ENCODE data around the gene RAX2.

Gene RAX2

DNA sequence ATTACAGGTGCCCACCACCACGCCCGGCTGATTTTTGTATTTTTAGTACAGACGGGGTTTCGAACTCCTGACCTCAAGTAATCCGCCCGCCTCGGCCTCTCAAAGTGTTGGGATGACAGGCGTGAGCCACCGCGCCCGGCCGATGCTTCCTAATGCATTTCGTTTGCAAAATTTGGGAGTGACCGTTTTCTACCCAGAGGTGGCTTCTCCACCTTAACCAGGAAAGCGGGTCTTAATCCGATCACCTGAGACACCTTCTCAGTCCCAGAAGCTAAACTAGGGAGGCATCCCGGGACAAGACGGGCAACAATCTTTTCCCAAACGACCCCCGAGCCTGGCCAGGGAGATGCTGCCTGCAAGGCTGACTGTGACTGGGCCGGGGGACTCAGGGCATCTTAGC lies 29.0 kb upstream of the RAX2 start:
- DNase-seq = no peak

DNA sequence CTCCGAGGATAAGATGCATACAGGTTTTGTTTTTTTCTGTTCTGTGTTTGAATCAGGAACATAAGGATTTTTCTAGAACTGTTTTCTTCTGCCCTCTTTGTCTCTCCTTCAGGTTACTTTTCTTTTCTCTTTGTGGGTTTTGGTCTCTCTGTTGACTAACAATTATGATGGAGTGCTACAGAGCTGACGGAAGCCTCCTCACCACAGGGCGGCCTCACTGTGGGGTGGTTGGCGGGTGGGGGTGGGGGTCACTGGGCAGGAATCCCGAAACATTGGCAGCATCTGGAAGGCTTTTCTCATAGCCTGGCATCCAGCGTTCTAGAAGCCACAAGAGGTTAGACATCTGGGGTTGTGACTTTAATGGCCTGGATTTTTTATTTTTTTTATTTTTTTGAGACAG lies 26.1 kb upstream of the RAX2 start:
- DNase-seq = no peak

DNA sequence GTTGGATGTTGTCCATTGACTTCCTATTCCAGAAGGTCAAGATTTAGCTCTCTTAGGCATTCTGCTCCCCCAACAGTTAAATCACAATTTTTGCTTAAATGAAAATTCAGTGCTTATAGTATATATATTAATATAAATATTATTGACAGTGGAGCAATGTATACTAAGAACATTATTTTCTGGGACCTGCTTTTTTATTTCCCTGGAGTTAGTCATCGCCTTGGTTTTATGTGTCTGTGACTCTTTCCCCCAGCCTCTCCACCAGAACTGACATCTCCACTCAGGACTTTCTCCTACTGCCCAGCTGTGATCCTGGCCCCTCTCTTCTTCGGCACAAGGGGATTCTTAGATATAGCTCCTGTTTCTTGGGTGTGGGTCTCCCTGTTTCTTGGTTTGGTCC lies 24.3 kb upstream of the RAX2 start:
- no peak for DNase-seq

DNA sequence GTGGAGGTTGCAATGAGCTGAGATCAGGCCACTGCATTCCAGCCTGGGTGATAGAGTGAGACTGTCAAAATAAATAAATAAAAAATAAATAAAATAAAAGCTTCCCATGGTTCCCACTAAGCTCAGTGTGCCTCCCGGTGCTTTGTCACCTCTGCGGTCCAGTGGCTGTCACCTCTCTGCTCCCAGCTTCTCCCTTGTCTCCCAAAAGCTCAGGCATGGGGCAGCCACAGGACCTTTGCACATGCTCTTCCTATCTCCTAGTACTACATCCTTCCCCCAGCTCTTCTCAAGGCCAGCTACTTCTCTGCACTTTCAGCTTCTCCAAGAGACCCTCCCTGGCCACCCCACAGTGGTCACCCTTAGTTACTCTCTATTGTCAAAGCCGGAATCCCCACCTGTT lies 21.8 kb upstream of the RAX2 start:
- DNase-seq = no peak

DNA sequence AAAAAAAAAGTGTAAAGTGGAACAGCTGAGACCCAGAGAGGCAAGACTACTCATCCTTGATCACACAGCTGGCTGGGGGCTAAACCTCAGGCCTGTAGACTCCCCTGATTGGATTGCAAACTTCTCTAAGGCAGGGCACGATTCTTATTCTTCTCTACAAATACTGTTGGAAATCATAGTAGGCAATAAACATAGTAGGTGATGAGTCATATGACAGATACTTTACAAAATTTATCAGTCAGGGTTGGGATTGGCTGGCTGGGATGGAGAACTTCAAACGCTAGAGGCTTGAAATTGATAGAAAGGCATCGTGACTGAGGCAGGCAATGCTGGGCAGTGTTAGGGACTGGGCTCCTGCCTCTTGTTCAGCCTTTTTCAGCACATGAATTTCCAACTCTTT lies 20.1 kb upstream of the RAX2 start:
- DNase-seq = no peak

DNA sequence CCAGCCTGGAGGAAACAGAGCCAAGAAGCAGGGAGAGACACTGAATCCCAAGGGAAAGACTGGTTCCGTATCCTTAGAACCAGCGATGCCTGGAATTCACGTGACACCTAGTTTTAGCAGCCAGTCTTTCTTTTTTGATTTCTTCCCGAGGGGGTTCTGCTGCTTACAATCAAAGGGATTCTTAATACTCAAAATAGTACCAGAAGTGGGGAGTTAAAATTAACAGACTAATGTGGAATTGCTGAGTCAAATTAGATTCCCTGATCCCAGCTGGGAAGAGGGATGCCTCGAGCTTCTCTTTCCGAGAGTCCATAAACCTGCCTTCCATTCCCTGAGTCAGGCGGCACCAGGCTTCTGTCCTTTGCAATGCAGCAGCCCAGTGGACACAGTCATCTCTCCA lies 18.9 kb upstream of the RAX2 start:
- no peak for DNase-seq

DNA sequence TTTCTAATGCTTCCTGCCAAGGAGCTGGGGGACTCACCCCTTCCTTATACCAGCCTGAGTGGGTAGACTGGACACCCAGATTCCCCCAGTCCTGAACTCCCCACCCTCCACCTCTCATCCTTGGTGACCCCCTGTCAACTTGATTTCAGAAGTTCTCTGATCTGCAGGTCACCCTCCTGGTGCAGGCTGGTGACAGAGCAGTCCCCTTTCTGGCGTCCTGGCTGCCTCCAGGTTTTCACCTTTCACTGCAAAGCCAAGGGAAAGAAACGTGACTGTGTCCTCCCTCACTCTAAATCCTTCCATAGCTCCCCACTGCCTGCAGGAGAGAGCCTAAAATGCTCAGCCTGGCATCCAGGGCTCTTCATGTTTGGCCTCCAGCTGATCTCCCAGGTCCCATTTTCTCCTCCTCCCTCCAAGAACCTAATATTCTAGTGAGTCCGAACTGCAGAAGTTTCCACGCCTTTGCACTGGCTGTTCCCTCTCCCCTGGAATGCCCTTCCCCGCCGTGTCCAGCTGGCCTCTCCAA lies 18.2 kb upstream of the RAX2 start:
- no peak for DNase-seq

DNA sequence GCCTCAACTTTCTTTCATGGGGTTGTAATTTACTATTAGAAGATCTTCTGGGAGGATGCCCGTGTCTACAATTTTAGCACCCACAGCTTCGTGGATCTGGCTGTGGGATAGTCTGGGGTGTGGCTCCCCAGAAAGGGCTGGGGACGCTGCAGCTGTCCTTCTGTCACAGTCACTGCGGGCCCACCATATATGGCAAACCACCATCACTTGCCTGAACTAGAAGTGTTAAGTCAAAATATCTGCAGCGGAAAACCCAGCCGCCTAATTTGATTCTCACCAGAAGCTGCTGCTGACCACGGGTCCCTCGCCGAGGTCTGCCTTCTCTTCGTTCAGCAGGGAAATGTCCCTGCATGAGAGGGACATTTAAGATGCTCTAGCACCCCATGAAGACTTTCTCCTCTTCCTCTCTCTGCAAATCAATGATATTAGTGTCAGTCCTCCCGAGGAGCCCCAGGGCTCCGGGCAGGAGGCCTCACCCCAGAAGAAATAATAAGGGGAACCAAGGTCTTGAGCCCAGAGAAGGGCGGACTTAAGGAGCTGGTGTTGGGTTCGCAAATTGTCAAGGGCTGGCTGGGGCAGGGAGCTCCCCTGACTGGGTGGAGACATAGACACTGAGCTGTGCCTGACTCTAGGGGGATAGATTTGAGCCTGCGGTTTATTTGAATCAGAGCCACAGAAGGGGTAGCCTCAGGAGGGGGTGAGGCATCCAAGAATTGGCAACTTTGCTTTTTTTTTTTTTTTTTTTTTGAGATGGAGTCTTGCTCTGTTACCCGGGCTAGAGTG lies 17.2 kb upstream of the RAX2 start:
- DNase-seq = no peak

DNA sequence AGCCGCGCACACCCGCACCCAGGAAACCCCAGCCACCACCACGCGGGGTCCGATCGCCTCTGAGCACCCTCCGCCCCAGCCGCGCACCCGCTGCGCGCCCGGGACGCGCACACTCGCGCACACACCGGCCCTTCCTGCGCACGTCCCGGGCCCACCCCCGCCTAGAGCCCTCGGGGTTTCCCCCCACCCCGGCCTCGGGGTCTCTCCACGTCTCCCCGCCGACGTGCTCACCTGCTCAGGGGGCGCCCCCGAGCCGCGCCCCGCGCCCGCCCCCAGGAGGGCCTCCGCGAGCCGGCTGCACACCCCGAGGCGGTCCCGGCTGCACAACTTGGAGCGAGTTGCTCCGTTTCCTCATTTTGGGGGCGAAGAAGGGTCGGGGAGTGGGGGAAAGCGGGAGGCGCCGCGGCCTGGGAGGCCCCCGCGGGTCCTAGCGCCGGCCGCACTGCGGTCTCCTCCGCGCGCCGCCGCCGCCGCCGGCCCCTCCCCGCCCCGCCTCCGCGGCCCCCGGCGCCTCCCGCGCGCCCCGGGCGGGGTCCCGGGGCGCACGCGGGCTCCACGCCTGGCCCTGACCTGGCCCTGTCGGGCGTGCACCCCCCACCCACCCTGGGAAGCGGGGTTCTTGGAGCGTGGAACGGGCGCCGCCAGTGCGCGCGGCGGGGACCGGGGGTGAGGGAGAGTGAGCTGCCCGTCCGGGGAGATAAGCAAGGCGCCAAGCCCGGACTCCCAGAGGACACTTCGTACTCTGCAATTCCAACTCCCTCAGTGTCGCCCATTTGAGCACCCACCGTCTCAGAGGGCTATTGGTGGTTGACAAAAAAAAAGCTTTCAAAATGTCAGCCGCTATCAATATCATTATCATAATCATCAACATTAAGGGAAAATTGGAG lies 14.2 kb upstream of the RAX2 start, which contains the start of gene MATK:
Gene MATK, minus strand, starts transcription at position 444 of the 887 bp plus-strand sequence. CDS start 1,246 bp downstream, outside the sequence.
- no peak for DNase-seq

DNA sequence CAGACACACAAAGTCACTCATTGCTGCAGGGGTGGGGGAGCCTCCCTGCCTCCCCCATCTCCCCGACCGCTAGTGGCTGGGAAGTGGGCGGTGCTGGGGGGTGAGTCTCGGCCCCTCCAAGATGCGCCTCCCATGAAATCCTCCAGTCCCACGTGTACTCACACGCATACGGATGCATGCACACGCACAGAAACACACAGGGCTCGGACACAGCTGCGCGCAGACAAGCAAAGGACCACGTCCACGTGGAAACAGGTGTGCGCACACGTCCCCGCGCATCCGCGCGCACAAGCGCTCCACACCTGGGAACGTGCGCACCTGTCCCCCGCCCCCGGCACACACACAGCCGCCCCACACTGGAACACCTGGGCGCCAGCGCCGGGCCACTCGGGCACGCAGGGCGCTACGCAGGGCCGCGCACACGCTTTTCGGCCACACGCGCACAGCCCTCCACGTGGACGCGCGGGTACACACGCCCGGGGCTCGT lies 13.5 kb upstream of the RAX2 start:
- DNase-seq = no peak

DNA sequence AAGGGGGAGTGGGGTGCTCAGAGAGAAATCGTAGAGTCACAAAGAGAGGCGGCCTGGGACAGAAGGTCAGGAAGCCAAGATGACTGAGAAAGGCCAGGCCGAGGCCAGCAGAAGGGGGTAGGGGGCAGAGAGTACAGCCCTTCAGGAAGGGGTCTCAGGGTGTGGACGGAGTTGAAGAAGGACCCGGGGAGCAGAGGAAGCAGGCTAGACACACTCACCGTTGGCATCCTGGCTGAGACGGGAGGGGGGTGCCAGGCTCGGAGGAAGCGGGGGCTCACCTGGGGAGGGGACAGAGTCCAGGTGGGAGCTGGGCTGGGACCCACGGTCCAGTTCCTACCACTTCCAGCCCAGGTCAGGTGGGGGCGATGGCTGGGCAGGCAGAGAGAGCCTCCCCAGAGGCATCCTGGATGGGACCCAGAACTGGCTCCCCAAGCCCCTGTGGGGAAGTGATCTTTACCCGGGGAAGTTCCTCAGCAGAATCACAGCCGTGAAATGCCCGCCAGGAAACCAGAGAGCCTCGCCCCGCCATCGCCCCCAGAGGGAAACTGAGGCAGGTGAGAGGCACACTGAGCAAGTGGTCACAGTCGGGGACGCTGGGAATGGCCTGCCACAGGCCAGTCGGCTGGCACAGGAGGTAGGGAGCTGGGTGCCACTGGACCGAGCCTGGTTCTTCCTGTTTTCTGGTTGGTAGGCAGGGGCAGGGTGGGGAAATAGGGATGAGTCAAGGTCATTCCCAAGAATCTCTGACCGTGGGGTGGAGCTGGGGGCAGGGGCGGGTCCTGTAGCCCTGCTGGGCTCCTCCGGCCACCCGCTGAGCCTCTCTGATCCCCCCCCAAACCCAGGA lies 12.8 kb upstream of the RAX2 start:
- DNase-seq = no peak

DNA sequence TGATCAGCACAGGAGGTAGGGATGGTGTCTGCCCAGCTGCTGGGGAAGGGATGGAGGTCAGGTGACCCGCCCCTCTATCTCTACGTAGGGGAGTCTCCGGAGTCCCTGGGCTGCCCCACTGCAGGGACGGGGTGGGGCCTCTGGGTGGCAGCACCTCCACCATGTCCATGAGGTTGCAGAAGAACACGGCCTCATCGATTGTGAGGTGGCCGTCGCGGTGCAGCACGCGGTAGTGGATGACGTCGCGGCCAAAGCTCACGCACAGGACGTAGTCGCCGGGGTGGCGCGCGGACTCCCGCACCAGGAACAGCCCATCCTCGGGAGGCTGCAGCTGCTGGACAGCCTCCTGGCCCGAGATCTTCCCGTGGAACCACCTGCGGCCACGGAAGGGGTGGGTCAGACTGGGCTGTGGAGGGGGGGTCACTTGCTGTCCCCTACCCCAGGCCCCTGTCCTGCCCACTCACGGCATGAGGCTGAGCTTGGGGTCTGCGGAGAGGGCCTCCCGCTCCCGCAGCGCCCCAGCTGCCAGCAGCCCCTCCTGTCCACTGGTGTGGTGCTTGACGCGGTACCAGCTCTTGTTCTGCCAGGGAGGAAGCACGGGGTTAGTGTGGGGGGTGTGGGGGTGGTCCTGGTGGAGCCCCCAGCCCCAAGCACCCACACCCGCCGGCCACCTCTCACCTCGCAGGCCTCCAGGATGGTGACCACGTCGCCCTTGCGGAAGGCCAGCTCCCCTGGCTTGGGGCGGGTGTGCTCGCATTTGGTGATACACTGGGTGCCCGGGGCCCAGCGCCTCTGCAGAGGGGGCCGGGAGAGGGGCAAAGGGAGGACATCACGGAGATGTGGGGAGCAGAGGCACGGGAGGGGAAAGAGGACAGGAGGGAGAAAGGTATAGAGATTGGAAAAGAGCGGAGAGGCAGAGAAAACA lies 11.9 kb upstream of the RAX2 start:
- DNase-seq = no peak

DNA sequence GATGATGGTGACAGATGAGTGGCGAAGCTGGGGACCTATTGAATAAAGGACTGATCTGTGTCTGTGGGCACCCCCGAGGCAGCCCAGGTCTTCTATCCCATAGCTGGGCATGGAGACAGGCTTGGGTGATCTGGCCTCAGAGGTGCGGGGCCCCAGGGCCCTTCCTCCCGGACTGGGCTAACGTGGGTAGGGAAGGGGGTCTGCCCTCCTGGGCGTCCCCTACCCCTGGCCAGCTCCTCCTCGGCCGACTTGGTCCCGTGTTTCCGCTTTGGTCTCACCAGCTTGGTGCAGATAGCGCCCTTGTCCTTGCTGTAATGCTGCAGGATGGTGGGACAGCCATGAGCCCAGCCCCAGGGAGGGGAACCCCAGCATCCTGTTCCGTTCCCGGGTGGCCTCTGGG lies 10.9 kb upstream of the RAX2 start:
- DNase-seq = no peak

DNA sequence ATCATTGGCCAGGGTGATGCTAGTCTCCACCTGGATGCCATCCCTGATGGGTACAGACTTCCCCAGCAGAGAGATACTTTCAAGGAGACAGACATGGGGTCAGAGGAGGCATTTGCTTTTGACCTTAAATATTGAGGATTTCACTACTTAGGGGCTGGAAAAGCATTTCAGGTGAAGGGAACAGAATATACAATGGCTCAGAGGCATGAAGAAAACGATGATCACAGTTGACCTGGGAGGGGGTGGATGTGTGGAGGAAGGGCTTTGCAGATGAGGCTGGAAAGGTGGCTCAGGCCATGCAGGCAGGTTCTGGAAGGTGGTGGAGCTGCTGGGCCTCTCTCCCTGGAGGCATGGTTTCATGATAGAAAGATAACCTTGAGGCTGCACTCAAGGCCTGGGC lies 10.3 kb upstream of the RAX2 start:
- no peak for DNase-seq

DNA sequence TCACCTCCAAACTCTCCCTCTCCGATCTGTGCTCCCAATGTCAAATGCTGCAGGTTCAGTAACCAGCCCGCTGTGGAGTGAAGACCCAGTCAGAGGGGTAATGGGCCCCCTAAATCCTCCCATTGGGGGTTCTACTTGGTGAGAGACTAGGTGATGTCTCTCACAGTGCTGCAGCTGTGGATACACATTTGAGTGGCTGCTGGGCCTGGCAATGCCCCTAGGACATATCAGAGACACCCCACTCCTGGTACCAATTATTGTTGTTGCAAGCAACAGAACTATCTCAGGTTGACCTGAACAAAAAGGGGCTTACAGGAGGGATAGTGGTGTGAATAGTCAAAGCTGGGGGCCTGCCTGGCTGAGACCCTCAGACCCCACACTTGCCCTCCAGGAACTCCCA lies 9.6 kb upstream of the RAX2 start:
- no peak for DNase-seq

DNA sequence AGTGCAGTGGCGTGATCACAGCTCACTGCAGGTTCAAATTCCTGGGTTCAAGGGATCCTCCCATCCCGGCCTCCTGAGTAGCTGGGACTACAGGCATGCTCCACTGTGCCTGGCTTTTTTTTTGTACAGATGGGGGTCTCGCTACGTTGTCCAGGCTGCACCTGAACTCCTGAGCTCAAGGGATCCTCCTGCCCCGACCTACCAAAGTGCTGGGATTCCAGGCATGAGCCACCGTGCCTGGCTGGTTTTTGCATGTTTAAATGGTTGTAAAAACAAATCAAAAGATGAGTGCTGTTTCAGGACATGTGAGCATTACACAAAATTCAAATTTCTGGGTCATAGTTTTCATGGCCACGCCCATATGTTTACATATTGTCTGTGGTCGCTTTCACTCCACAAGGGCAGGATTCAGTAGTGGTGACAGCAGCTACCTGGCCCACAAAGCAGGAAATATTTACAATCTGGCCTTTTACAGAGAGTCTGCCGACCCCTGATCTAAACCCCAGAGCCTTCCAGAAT lies 8.8 kb upstream of the RAX2 start:
- DNase-seq = no peak

DNA sequence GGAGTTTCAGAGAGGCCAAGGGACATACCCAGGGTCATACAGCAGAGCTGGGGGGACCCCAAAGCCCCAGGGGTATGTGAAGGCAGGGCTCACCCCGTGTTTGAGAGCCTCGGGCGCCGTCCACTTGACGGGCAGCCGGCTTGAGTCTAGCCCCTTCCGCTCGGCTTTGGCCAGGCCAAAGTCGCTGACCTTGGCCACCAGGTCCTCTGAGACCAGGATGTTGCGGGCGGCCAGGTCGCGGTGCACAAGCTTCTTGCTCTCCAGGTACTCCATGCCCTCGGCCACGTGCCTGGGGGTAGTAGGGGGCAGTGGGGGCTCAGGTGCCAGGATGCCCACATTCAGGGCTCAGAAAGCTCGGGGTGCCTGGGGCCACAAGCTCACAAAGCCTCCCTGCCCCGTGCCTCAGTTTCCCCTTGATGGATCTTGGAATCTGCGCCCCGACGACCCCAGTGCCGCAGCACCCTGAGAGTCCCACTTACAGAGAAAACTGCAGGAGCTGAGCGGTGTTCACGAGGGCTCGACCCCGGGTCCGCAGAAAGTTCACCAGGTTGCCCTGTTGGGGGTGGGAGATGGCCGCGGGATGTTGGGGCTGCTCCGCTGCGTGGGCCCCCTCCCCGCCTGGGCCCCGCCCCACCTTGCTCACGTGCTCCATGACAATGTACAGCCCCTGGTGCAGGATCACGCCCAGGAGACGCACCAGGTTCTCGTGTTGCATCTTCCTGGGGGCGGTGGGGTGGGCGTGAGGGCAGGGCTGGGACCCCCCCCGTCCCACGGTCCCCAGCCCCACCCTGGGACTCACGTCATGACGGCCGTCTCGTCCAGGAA lies 7.1 kb upstream of the RAX2 start:
- DNase-seq = no peak

DNA sequence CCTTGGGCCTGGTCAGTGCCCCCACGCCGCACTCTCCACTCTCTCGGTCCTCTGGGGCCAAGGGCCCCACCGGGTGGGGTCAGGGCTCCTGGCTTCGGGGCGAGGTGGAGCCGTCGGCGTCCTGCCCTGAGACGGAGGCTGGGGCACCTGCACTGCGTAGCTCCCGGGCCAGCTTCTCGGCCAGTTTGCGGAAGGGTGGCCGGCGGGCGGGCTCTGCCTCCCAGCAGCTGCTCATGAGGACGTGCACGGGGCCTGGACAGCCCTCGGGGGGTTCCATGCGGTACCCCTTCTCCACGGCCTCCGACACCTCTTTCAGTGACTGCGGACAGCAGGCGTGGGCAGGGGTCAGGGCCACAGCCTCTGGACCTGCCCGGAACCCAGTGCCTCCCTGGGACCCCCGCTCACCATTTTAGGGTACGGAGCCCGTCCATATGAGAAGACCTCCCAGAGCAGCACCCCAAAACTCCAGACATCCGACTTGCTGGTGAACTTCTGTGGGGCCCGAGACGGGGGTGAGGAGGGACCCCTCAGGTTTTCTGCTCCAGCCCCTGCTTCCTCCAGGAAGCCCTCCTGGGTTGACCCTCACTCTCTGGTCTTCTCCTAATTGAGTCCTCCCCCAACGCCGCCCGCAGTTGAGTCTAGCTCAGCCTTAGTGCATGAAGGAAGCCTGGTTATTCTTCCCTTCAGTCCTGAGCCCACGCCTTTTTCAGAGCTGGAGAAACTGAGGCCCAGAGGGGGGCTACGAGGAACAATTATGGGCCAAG lies 6.3 kb upstream of the RAX2 start:
- no peak for DNase-seq

DNA sequence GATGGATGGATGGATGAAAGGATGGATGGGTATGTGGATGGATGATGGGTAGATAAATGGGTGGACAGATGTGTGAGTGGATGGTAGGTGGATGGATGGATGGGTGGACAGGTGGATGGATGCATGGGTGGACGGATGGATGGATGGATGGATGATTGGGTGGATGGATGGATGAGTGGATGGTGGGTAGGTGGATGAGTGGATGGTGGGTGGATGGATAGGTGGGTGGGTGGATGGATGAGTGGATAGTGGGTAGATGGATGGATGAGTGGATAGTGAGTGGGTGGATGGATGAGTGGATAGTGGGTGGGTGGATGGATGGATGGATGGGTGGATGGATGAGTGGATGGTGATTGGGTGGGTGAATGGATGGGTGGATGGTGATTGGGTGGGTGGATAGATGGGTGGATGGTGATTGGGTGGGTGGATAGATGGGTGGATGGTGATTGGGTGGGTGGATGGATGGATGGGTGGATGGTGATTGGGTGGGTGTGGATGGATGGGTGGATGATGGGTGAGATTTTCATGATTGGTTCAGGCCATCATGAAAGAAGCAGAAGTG lies 4.5 kb upstream of the RAX2 start:
- DNase-seq = no peak

Measured in fibroblast of upper back skin (primary cell).